Suprapubic skin (tissue), 4 donors: ENCODE data around the gene CTNNBIP1.
A peak's percentile ranks its signal among the peaks of the same experiment; 100 is the strongest.

Source experiments
- CTCF ChIP-seq, 2 donors: fragments of 200-600 bp in 1 of 2; fragments of 450-650 bp in 1 of 2; sonication (generic) in 1 of 2; IDR thresholded peaks; one replicate each; pipeline ENCODE4 v1.5.1; 2016 to 2019; ENCODE audit warnings: antibody characterized with exemption in 2 of 2, mild to moderate bottlenecking in 1 of 2, moderate library complexity in 1 of 2
- EP300 ChIP-seq: sonication (generic); formaldehyde crosslinking; IDR thresholded peaks from one replicate; pipeline ENCODE4 v1.6.1; 2017; ENCODE audit warnings: antibody characterized with exemption
- POLR2A ChIP-seq, 2 donors: fragments of 450-650 bp; IDR thresholded peaks; one replicate each; pipeline ENCODE4 v1.6.1; 2017; ENCODE audit warnings: antibody characterized with exemption in 2 of 2, mild to moderate bottlenecking in 2 of 2, moderate library complexity in 2 of 2
- POLR2AphosphoS5 ChIP-seq, 3 donors: sonication (generic); formaldehyde crosslinking; IDR thresholded peaks; one replicate each; pipeline ENCODE4 v1.6.1; 2017; ENCODE audit warnings: antibody characterized with exemption in 3 of 3

- TF ChIP-seq CTCF (IDR thresholded peaks at IDR 0.05), result peak in 1 of 2 donors; percentile 33
- no peak for TF ChIP-seq POLR2A (IDR thresholded peaks at IDR 0.05)
- TF ChIP-seq EP300, result no peak
- TF ChIP-seq POLR2AphosphoS5 (IDR thresholded peaks at IDR 0.05), result no peak
Observed at GRCh38 chr1:9942399-9942938, 32.4 kb upstream of the CTNNBIP1 start.
